HepG2 (cell line): ENCODE results near the gene HSF4. TPM values are rescaled to one million over a fixed set of nuclear protein-coding genes. Genes with fewer than 3 reads are reported as not detected.

Source experiments
- AHDC1 ChIP-seq: sonication (generic); formaldehyde crosslinking; IDR thresholded peaks from 2 replicates; pipeline ENCODE4 v1.5.1; 2020; ENCODE audit warnings: mild to moderate bottlenecking, missing genetic modification reagents, borderline replicate concordance
- ATF7 ChIP-seq, 2 experiments: fragments of 450-650 bp in 1 of 2; sonication (generic) in 1 of 2; formaldehyde crosslinking in 1 of 2; IDR thresholded peaks; 2 replicates each; pipeline versions ENCODE4 v1.4.0 to v1.6.1; 2016 to 2020; ENCODE audit warnings: antibody characterized with exemption in 1 of 2, mild to moderate bottlenecking in 1 of 2, missing genetic modification reagents in 1 of 2
- CHCHD3 ChIP-seq: sonication (generic); formaldehyde crosslinking; IDR thresholded peaks from 2 replicates; pipeline ENCODE4 v1.8.0; 2022; ENCODE audit warnings: mild to moderate bottlenecking, missing genetic modification reagents, moderate library complexity
- HBP1 ChIP-seq: IDR thresholded peaks from 2 replicates; pipeline ENCODE4 v1.6.1; 2016; ENCODE audit warnings: low read depth, control low read depth
- IKZF4 ChIP-seq: sonication (generic); formaldehyde crosslinking; IDR thresholded peaks from 2 replicates; pipeline ENCODE4 v1.5.1; 2020; ENCODE audit warnings: borderline replicate concordance, mild to moderate bottlenecking, low read depth, missing genetic modification reagents; ENCODE audit errors: not compliant biosample characterization
- MAX ChIP-seq: IDR thresholded peaks from 2 replicates; pipeline ENCODE4 v1.6.1; 2012; ENCODE audit warnings: inconsistent platforms
- MED1 ChIP-seq: sonication (generic); formaldehyde crosslinking; IDR thresholded peaks from 2 replicates; pipeline ENCODE4 v1.4.0; 2020; ENCODE audit warnings: missing genetic modification reagents
- NKX3-1 ChIP-seq: sonication (generic); formaldehyde crosslinking; IDR thresholded peaks from 2 replicates; pipeline ENCODE4 v1.5.0; 2020; ENCODE audit warnings: missing genetic modification reagents
- PPARG ChIP-seq: conservative IDR thresholded peaks from 2 replicates; pipeline ENCODE4 v1.6.1; 2016; ENCODE audit warnings: missing biosample characterization, missing genetic modification reagents
- RELA ChIP-seq: sonication (generic); formaldehyde crosslinking; IDR thresholded peaks from 2 replicates; pipeline ENCODE4 v1.4.0; 2020; ENCODE audit warnings: missing genetic modification reagents
- RFXAP ChIP-seq: sonication (generic); formaldehyde crosslinking; IDR thresholded peaks from 2 replicates; pipeline ENCODE4 v1.4.0; 2020; ENCODE audit warnings: missing genetic modification reagents, borderline replicate concordance
- TBX2 ChIP-seq: sonication (generic); formaldehyde crosslinking; IDR thresholded peaks from 2 replicates; pipeline ENCODE4 v1.5.0; 2020; ENCODE audit warnings: missing genetic modification reagents, mild to moderate bottlenecking, borderline replicate concordance
- USF2 ChIP-seq, 2 experiments: sonication (generic) in 1 of 2; formaldehyde crosslinking in 1 of 2; IDR thresholded peaks; 2 replicates each; pipeline versions ENCODE4 v1.5.1 to v1.6.1; 2011 to 2020; ENCODE audit warnings: borderline replicate concordance in 1 of 2, low read depth in 1 of 2, low read length in 1 of 2, mild to moderate bottlenecking in 1 of 2, missing genetic modification reagents in 1 of 2, moderate library complexity in 1 of 2
- YEATS2 ChIP-seq: sonication (generic); formaldehyde crosslinking; IDR thresholded peaks from 2 replicates; pipeline ENCODE4 v1.4.0; 2020; ENCODE audit warnings: missing genetic modification reagents, borderline replicate concordance
- ZNF354B ChIP-seq: sonication (generic); formaldehyde crosslinking; IDR thresholded peaks from 2 replicates; pipeline ENCODE4 v1.8.0; 2022; ENCODE audit warnings: mild to moderate bottlenecking, missing genetic modification reagents
- ZNF382 ChIP-seq: sonication (generic); formaldehyde crosslinking; IDR thresholded peaks from 2 replicates; pipeline ENCODE4 v1.5.0; 2020; ENCODE audit warnings: missing genetic modification reagents, mild to moderate bottlenecking, borderline replicate concordance
- ZNF530 ChIP-seq: sonication (generic); formaldehyde crosslinking; IDR thresholded peaks from 2 replicates; pipeline ENCODE4 v1.5.0; 2020; ENCODE audit warnings: low read depth, mild to moderate bottlenecking, missing genetic modification reagents
- ZNF543 ChIP-seq: sonication (generic); formaldehyde crosslinking; IDR thresholded peaks from 2 replicates; pipeline ENCODE4 v1.4.0; 2020; ENCODE audit warnings: mild to moderate bottlenecking, missing genetic modification reagents
- ZNF768 ChIP-seq: sonication (generic); formaldehyde crosslinking; IDR thresholded peaks from 2 replicates; pipeline ENCODE4 v1.4.0; 2020; ENCODE audit warnings: missing genetic modification reagents
- ZNF879 ChIP-seq: sonication (generic); formaldehyde crosslinking; IDR thresholded peaks from 2 replicates; pipeline ENCODE4 v1.8.1; 2023; ENCODE audit warnings: missing genetic modification reagents
- polyA plus RNA-seq, 8 experiments: library from polyadenylated mRNA; depleted of rRNA in 3 of 8; stranded (reverse) in 7 of 8; unstranded in 1 of 8; fragments of >200 nt; fragmentation: Illumina TruSeq in 4 of 8; extraction: Trizol in 4 of 8; gene quantifications; 2 replicates each; pipeline versions ENCODE4 v1.2.1 to v1.2.3, GENCODE V29; 2011 to 2016; ENCODE audit warnings: low read depth in 4 of 8, missing spikeins in 1 of 8, mixed read lengths in 1 of 8; ENCODE audit not compliant: insufficient read depth in 1 of 8
- total RNA-seq, 5 experiments: library from RNA; depleted of rRNA; stranded (reverse); fragments of >200 nt; fragmentation: Illumina TruSeq; extraction: Trizol; gene quantifications; 2 replicates each; pipeline ENCODE4 v1.2.3, GENCODE V29; 2016; ENCODE audit warnings: low read depth in 1 of 5

The HSF4 gene
- total and polyA plus RNA-seq, 2 of the 13 experiments (the other 11 are each of a cell fraction or from before 2014, with no cell fraction given), result 3.5 to 16.9 TPM

DNA sequence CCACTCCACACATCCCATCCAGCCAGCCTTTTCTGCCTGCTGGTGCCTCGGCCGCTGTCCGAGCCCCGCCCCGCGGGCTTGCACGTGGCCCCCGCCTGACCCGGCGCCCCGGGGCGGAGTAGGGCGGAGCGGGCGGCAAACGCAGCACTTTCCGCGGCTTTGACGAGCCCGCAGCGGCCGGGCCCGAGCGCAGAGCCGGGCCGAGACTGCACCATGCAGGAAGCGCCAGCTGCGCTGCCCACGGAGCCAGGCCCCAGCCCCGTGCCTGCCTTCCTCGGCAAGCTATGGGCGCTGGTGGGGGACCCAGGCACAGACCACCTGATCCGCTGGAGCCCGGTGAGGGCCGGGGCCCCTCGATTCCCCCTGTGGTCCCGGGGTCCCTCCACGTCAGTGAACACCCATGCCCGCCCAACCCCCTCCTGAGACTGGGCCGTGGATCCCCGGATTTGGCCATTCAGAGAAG, at the start of gene HSF4 (continued):
- TF ChIP-seq USF2 (IDR thresholded peaks at IDR 0.05; ENCODE audit: low read depth, low read length) (no peak), USF2 (CRISPR knock-in tag; IDR thresholded peaks at IDR 0.05; ENCODE audit: borderline replicate concordance) (no peak), RELA (CRISPR knock-in tag) (peak; percentile 94), ATF7 (IDR thresholded peaks at IDR 0.05) (no peak), ATF7 (CRISPR knock-in tag; IDR thresholded peaks at IDR 0.05) (0 out of 2 replicates have a peak, but pooled peaks have one; percentile 20), NKX3-1 (peak; percentile 84; the same call in 1 of the 2 replicates), ZNF354B (CRISPR knock-in tag) (no peak; the same call in 1 of the 2 replicates), ZNF530 (CRISPR knock-in tag) (0 out of 2 replicates have a peak, but pooled peaks have one; percentile 70), ZNF382 (no peak), IKZF4 (CRISPR knock-in tag) (peak; percentile 95), HBP1 (CRISPR knock-in tag) (0 out of 2 replicates have a peak, but pooled peaks have one; percentile 64), ZNF543 (peak; percentile 82; the same call in 1 of the 2 replicates), ZNF768 (CRISPR knock-in tag) (peak; percentile 49; the same call in 1 of the 2 replicates), MED1 (CRISPR knock-in tag) (peak; percentile 89), MAX (peak; percentile 98), PPARG (CRISPR knock-in tag) (peak; percentile 81), CHCHD3 (CRISPR knock-in tag) (0 out of 2 replicates have a peak, but pooled peaks have one; percentile 21), YEATS2 (CRISPR knock-in tag) (0 out of 2 replicates have a peak, but pooled peaks have one; percentile 17), TBX2 (CRISPR knock-in tag) (peak; percentile 96), RFXAP (CRISPR knock-in tag) (peak; percentile 95), AHDC1 (CRISPR knock-in tag) (0 out of 2 replicates have a peak, but pooled peaks have one; percentile 22), ZNF879 (CRISPR knock-in tag) (peak; percentile 69; the same call in 1 of the 2 replicates)
